Measurements from ENCODE around the gene GCC2. TPM values are rescaled to one million over a fixed set of nuclear protein-coding genes. Genes with fewer than 3 reads are reported as not detected.
"Not testable (repeated sequence)": the region's sequence is repeated elsewhere in the genome, so short reads cannot be mapped to it uniquely, and the experiment has no call there.

The GCC2 gene
- total RNA-seq, 2 experiments from 2014 or later, result 19.7 to 43.9 TPM

DNA sequence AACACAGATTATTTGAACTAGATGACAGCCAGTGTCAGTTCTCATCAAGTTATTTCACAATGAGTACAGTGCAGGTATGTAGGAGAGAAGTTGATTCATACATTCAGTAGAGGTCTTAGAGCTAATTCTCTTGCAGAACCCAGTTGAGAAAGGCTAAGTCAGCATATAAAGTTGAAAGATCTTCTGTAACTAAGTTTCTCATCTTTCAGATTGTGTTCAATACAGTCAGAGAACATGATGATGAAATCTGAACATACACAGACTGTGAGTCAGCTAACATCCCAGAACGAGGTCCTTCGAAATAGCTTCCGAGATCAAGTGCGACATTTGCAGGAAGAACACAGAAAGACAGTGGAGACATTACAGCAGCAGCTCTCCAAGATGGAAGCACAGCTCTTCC, 43.4 kb downstream of the GCC2 start:
- no peaks in the 10 kb centered on the region for H3K9me2 ChIP-seq (ENCODE audit: insufficient read depth, low read length)
- no peak overlapping the region for H3K4me3 ChIP-seq (ENCODE audit: low read depth, low read length, poor library complexity, severe bottlenecking)
- H3K4me2 ChIP-seq (ENCODE audit: low read length), result no peak overlapping the region
- no peaks in the 10 kb centered on the region for H3K4me1 ChIP-seq (ENCODE audit: insufficient read depth, low read length, poor library complexity, severe bottlenecking)
- no peak for DNase-seq (ENCODE audit: low spot score)
- no peak overlapping the region for H3K27ac ChIP-seq (ENCODE audit: low read depth, low read length, poor library complexity, severe bottlenecking)
- BruUV-seq (replicated peaks), result no TSS peak
- no peaks in the 10 kb centered on the region for H4K20me1 ChIP-seq (ENCODE audit: insufficient read depth, low read length)
- POLR2A ChIA-PET, result no interaction called here
- H3K79me2 ChIP-seq (ENCODE audit: insufficient read depth, low read depth, low read length), result no peaks in the 10 kb centered on the region
- intact Hi-C loops (cut with micrococcal nuclease; ENCODE audit: unreplicated experiment), result no loop called here
- TF ChIP-seq CTCF (conservative IDR thresholded peaks at IDR 0.05; ENCODE audit: low read length) (no peak), EZH2phosphoT487 (IDR thresholded peaks at IDR 0.05; ENCODE audit: borderline replicate concordance, low read depth, low read length) (no peak)
- H3K36me3 ChIP-seq (ENCODE audit: insufficient read depth, low read length), result peaks cover 60% of the 10 kb centered on the region
- no peaks in the 10 kb centered on the region for H3K9me3 ChIP-seq (ENCODE audit: low read length)
- CTCF ChIA-PET (ENCODE audit: unreplicated experiment), result no interaction called here
- H2AFZ ChIP-seq (ENCODE audit: low read length), result no peak overlapping the region

DNA sequence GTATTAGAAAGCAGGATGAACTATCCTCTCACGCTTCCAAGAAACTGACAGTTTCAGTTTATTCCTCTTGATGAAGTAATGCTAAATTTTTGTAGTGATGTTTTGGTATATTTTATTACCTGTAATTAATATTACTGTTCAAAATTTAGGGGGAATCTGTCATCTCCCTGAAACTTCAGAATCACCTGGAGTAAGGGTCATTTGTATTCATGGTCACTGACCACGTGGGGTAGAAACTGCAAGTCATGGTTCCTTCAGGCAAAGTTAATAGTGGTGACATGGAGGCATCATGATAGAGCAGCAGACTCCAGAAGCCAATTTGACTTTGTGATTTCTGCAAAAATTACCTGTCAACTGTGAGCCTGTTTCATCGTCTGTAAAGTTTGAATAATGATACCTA, 47.2 kb downstream of the GCC2 start:
- H3K4me2 ChIP-seq (ENCODE audit: low read length); H3K4me3 ChIP-seq (ENCODE audit: low read depth, low read length, poor library complexity, severe bottlenecking); H3K27ac ChIP-seq (ENCODE audit: low read depth, low read length, poor library complexity, severe bottlenecking); H3K4me1 ChIP-seq (ENCODE audit: insufficient read depth, low read length, poor library complexity, severe bottlenecking); BruUV-seq (replicated peaks); H3K9me2 ChIP-seq (ENCODE audit: insufficient read depth, low read length); H3K9me3 ChIP-seq (ENCODE audit: low read length); H4K20me1 ChIP-seq (ENCODE audit: insufficient read depth, low read length); H3K79me2 ChIP-seq (ENCODE audit: insufficient read depth, low read depth, low read length); DNase-seq (ENCODE audit: low spot score); CTCF ChIA-PET (ENCODE audit: unreplicated experiment); intact Hi-C loops (cut with micrococcal nuclease; ENCODE audit: unreplicated experiment); POLR2A ChIA-PET; H2AFZ ChIP-seq (ENCODE audit: low read length): not testable (repeated sequence)
- peaks cover 39% of the 10 kb centered on the region for H3K36me3 ChIP-seq (ENCODE audit: insufficient read depth, low read length)

- intact Hi-C loops (cut with micrococcal nuclease; ENCODE audit: unreplicated experiment); BruUV-seq (replicated peaks); DNase-seq (ENCODE audit: low spot score); H3K4me1 ChIP-seq (ENCODE audit: insufficient read depth, low read length, poor library complexity, severe bottlenecking); CTCF ChIA-PET (ENCODE audit: unreplicated experiment); H3K9me2 ChIP-seq (ENCODE audit: insufficient read depth, low read length); POLR2A ChIA-PET; H2AFZ ChIP-seq (ENCODE audit: low read length); H3K4me3 ChIP-seq (ENCODE audit: low read depth, low read length, poor library complexity, severe bottlenecking); H3K27ac ChIP-seq (ENCODE audit: low read depth, low read length, poor library complexity, severe bottlenecking); H3K4me2 ChIP-seq (ENCODE audit: low read length); H3K9me3 ChIP-seq (ENCODE audit: low read length); H4K20me1 ChIP-seq (ENCODE audit: insufficient read depth, low read length); H3K79me2 ChIP-seq (ENCODE audit: insufficient read depth, low read depth, low read length): not testable (repeated sequence)
- peaks cover 20% of the 10 kb centered on the region for H3K36me3 ChIP-seq (ENCODE audit: insufficient read depth, low read length)
Measured at GRCh38 chr2:108507620-108508019, 58.6 kb downstream of the GCC2 start.

GRCh38 chr2:108512431-108512830, 63.4 kb downstream of the GCC2 start:
- BruUV-seq (replicated peaks); POLR2A ChIA-PET; H3K4me1 ChIP-seq (ENCODE audit: insufficient read depth, low read length, poor library complexity, severe bottlenecking); H3K9me3 ChIP-seq (ENCODE audit: low read length); H4K20me1 ChIP-seq (ENCODE audit: insufficient read depth, low read length); H3K79me2 ChIP-seq (ENCODE audit: insufficient read depth, low read depth, low read length); H3K27ac ChIP-seq (ENCODE audit: low read depth, low read length, poor library complexity, severe bottlenecking); H2AFZ ChIP-seq (ENCODE audit: low read length); H3K36me3 ChIP-seq (ENCODE audit: insufficient read depth, low read length); H3K4me2 ChIP-seq (ENCODE audit: low read length); CTCF ChIA-PET (ENCODE audit: unreplicated experiment); DNase-seq (ENCODE audit: low spot score); H3K4me3 ChIP-seq (ENCODE audit: low read depth, low read length, poor library complexity, severe bottlenecking); H3K9me2 ChIP-seq (ENCODE audit: insufficient read depth, low read length); intact Hi-C loops (cut with micrococcal nuclease; ENCODE audit: unreplicated experiment): not testable (repeated sequence)

GRCh38 chr2:108514478-108514877, 65.5 kb downstream of the GCC2 start:
- H3K79me2 ChIP-seq (ENCODE audit: insufficient read depth, low read depth, low read length); H3K4me3 ChIP-seq (ENCODE audit: low read depth, low read length, poor library complexity, severe bottlenecking); H3K9me3 ChIP-seq (ENCODE audit: low read length); H3K4me2 ChIP-seq (ENCODE audit: low read length); intact Hi-C loops (cut with micrococcal nuclease; ENCODE audit: unreplicated experiment); H3K9me2 ChIP-seq (ENCODE audit: insufficient read depth, low read length); H4K20me1 ChIP-seq (ENCODE audit: insufficient read depth, low read length); H2AFZ ChIP-seq (ENCODE audit: low read length); H3K27ac ChIP-seq (ENCODE audit: low read depth, low read length, poor library complexity, severe bottlenecking); BruUV-seq (replicated peaks); DNase-seq (ENCODE audit: low spot score); CTCF ChIA-PET (ENCODE audit: unreplicated experiment); H3K36me3 ChIP-seq (ENCODE audit: insufficient read depth, low read length); H3K4me1 ChIP-seq (ENCODE audit: insufficient read depth, low read length, poor library complexity, severe bottlenecking): not testable (repeated sequence)
- POLR2A ChIA-PET, result interaction anchor here (0.6 kb wide), 1 partner anchor 25 kb away, joined by 3 read pairs; no protein-coding TSS in a partner anchor

GRCh38 chr2:108524688-108525087, 75.7 kb downstream of the GCC2 start:
- CTCF ChIA-PET (ENCODE audit: unreplicated experiment); H3K4me1 ChIP-seq (ENCODE audit: insufficient read depth, low read length, poor library complexity, severe bottlenecking); H3K4me2 ChIP-seq (ENCODE audit: low read length); H3K9me2 ChIP-seq (ENCODE audit: insufficient read depth, low read length); H3K4me3 ChIP-seq (ENCODE audit: low read depth, low read length, poor library complexity, severe bottlenecking); H3K27ac ChIP-seq (ENCODE audit: low read depth, low read length, poor library complexity, severe bottlenecking); BruUV-seq (replicated peaks); intact Hi-C loops (cut with micrococcal nuclease; ENCODE audit: unreplicated experiment); H3K9me3 ChIP-seq (ENCODE audit: low read length); POLR2A ChIA-PET; DNase-seq (ENCODE audit: low spot score); H2AFZ ChIP-seq (ENCODE audit: low read length); H3K36me3 ChIP-seq (ENCODE audit: insufficient read depth, low read length); H4K20me1 ChIP-seq (ENCODE audit: insufficient read depth, low read length); H3K79me2 ChIP-seq (ENCODE audit: insufficient read depth, low read depth, low read length): not testable (repeated sequence)
